ENCODE data around the gene EFCAB8.
"Not testable (repeated sequence)": the region's sequence is repeated elsewhere in the genome, so short reads cannot be mapped to it uniquely, and the experiment has no call there.

The EFCAB8 gene

GRCh38 chr20:32972181-32973076 is 113.7 kb downstream of the EFCAB8 start:
- H3K4me3 ChIP-seq (replicated peaks; ENCODE audit: low read depth, low read length) = no peak overlapping the region
- no peak for DNase-seq (ENCODE audit: extremely low read depth, low read depth)
- TF ChIP-seq, protein P1, sequence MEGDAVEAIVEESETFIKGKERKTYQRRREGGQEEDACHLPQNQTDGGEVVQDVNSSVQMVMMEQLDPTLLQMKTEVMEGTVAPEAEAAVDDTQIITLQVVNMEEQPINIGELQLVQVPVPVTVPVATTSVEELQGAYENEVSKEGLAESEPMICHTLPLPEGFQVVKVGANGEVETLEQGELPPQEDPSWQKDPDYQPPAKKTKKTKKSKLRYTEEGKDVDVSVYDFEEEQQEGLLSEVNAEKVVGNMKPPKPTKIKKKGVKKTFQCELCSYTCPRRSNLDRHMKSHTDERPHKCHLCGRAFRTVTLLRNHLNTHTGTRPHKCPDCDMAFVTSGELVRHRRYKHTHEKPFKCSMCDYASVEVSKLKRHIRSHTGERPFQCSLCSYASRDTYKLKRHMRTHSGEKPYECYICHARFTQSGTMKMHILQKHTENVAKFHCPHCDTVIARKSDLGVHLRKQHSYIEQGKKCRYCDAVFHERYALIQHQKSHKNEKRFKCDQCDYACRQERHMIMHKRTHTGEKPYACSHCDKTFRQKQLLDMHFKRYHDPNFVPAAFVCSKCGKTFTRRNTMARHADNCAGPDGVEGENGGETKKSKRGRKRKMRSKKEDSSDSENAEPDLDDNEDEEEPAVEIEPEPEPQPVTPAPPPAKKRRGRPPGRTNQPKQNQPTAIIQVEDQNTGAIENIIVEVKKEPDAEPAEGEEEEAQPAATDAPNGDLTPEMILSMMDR (IDR thresholded peaks at IDR 0.05; ENCODE audit: low read depth, low read length, missing control alignments) = no peak

DNA sequence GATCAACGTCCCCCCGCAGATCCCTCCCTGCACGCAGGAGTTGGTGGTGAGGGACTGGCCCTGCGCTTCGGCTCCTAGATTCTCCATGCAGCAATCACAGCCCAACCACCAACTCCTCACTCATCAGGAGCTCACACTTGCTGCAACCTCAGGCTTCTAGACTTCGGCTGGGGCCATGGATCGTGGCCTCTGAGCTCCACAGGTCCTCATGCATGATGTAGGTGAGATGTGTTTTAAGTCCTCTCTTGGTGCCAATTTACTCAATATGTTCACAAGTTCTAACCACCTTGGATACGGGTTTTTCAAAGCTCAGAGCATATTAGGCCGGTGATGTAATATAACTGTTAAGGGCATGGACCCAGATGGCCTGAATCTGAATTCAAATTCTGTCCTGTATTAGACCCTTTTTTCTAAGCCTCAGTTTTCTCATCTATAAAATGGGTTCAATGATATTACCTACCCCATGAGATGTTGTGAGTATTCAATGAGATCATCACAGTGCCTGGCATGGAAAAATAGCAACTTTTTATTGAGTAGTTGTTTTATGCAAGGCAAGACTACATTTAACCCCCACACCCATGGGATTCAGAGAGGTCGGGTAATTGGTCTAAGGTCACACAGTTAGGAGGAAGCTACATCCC is 114.5 kb downstream of the EFCAB8 start:
- no peak for DNase-seq (ENCODE audit: extremely low read depth, low read depth)
- TF ChIP-seq, protein P1 (IDR thresholded peaks at IDR 0.05; ENCODE audit: low read depth, low read length, missing control alignments) = no peak
- no peak overlapping the region for H3K4me3 ChIP-seq (replicated peaks; ENCODE audit: low read depth, low read length)

DNA sequence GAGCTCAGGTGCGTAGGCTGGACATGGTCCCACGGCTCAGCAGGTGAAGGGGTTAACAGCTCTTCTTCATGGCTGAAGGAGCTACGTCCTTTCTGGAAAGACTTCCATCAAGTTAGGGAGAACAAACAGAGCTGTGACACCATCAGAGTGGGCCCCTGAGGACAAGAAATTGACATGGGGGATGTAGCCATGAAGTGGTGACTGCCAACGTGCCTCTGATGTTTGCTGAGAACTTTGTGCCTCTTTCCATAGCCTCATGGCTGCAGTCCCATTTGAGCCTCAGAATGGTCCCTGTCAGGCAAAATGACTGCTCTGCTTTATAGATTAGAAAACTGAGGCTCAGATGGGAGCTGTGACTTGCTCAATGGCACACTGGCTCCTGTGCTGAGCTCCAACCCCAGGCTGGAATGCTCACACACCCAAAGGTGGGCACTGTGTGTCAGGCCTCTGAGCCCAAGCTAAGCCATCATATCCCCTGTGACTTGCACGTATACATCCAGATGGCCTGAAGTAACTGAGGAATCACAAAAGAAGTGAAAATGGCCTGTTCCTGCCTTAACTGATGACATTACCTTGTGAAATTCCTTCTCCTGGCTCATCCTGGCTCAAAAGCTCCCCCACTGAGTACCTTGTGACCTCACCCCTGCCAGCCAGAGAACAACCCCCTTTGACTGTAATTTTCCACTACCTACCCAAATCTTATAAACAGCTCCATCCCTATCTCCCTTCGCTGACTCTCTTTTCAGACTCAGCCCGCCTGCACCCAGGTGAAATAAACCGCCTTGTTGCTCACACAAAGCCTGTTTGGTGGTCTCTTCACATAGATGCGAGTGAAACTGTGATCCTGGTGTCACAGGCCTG is 115.7 kb downstream of the EFCAB8 start:
- not testable (repeated sequence) for H3K4me3 ChIP-seq (replicated peaks; ENCODE audit: low read depth, low read length); DNase-seq (ENCODE audit: extremely low read depth, low read depth)

DNA sequence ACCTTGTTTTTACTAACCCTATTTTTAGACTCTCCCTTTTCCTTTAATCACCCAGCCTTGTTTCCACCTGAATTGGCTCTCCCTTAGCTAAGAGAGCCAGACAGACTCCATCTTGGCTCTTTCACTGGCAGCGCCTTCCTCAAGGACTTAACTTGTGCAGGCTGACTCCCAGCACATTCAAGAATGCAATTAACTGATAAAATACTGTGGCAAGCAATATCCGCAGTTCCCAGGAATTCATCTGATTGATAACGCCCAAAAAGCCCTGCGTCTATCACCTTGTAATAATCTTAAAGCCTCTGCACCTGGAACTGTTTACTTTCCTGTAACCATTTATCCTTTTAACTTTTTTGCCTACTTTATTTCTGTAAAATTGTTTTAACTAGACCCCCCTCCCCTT is 116.4 kb downstream of the EFCAB8 start:
- not testable (repeated sequence) for H3K4me3 ChIP-seq (replicated peaks; ENCODE audit: low read depth, low read length); DNase-seq (ENCODE audit: extremely low read depth, low read depth)

- TF ChIP-seq, protein P1 (IDR thresholded peaks at IDR 0.05; ENCODE audit: low read depth, low read length, missing control alignments) = no peak
- no peak for DNase-seq (ENCODE audit: extremely low read depth, low read depth)
- no peak overlapping the region for H3K4me3 ChIP-seq (replicated peaks; ENCODE audit: low read depth, low read length)
Measured at GRCh38 chr20:32975698-32976674, 117.3 kb downstream of the EFCAB8 start.

- TF ChIP-seq, protein P1 (IDR thresholded peaks at IDR 0.05; ENCODE audit: low read depth, low read length, missing control alignments) = no peak
- H3K4me3 ChIP-seq (replicated peaks; ENCODE audit: low read depth, low read length) = no peak overlapping the region
- DNase-seq (ENCODE audit: extremely low read depth, low read depth) = no peak
Measured at GRCh38 chr20:32976746-32977145, 118.0 kb downstream of the EFCAB8 start.

Measured in HFF-Myc (cell line).